Cardiac septum (tissue), 1 donor: ENCODE measurements around the gene NOL7. TPM values are rescaled to one million over a fixed set of nuclear protein-coding genes. Genes with fewer than 3 reads are reported as not detected.

Experiments
- DNase-seq: peaks from one replicate; pipeline ENCODE4 v3.0.0-alpha.2; 2020; ENCODE audit warnings: low spot score
- intact Hi-C: fragments of 100-400 bp; cut with DNase I; formaldehyde crosslinking; loops from one replicate; pipeline ENCODE4 v1.14.0; 2022
- total RNA-seq: library from RNA; stranded (reverse); fragmentation: NEBNext Ultra II Directional; extraction: Animal tissue kit (Norgen Biotek cat#: 25700); gene quantifications from one replicate; pipeline ENCODE4 v1.2.1, GENCODE V29; 2021
- donor health status: DM: no; HTN: no; CAD: no.

The NOL7 gene
- total RNA-seq, 1 donor from 2014 or later, result 50.5 TPM

- DNase-seq, result no peak
- intact Hi-C loops, result no loop called here
Observed at GRCh38 chr6:13669476-13669875, 54.3 kb downstream of the NOL7 start.

Other genes starting within 250 kb of the NOL7 start
- gene GFOD1, start 127.7 kb upstream of the NOL7 start, total RNA-seq, result 54.0 TPM
- gene SIRT5, start 40.7 kb upstream of the NOL7 start, total RNA-seq, result 36.4 TPM
- gene RANBP9, start 96.5 kb downstream of the NOL7 start, total RNA-seq, result 40.2 TPM
- 31.8 TPM for gene MCUR1, start 199.2 kb downstream of the NOL7 start, total RNA-seq